ENCODE data around the gene SPATA33. TPM values are rescaled to one million over a fixed set of nuclear protein-coding genes. Genes with fewer than 3 reads are reported as not detected.

The SPATA33 gene
- total RNA-seq, 1 experiment from 2014 or later = 12.0 TPM

GRCh38 chr16:89610108-89610453, 47.6 kb upstream of the SPATA33 start (continued):
- TF ChIP-seq RELA (CRISPR knock-in tag; IDR thresholded peaks at IDR 0.05; ENCODE audit: borderline replicate concordance) (no peak), ZNF138 (CRISPR knock-in tag; conservative IDR thresholded peaks at IDR 0.05) (no peak), FOXK1 (CRISPR knock-in tag; IDR thresholded peaks at IDR 0.05) (no peak), PRRX2 (CRISPR knock-in tag; IDR thresholded peaks at IDR 0.05) (no peak), ZNF423 (CRISPR knock-in tag; IDR thresholded peaks at IDR 0.05) (no peak), ZNF425 (CRISPR knock-in tag; conservative IDR thresholded peaks at IDR 0.05) (no peak), OVOL2 (CRISPR knock-in tag; IDR thresholded peaks at IDR 0.05; ENCODE audit: borderline replicate concordance) (no peak), ZSCAN18 (CRISPR knock-in tag; IDR thresholded peaks at IDR 0.05) (no peak), ATF1 (CRISPR knock-in tag; IDR thresholded peaks at IDR 0.05) (no peak), CREM (CRISPR knock-in tag; IDR thresholded peaks at IDR 0.05) (no peak), NR1H2 (CRISPR knock-in tag; IDR thresholded peaks at IDR 0.05) (no peak), PRDM15 (CRISPR knock-in tag; IDR thresholded peaks at IDR 0.05) (no peak)

GRCh38 chr16:89612415-89613166, 45.0 kb upstream of the SPATA33 start:
- no peak for DNase-seq (ENCODE audit: low spot score)
- peak overlapping the region; percentile 51; the same call in 1 of the 2 replicates for H3K4me3 Mint-ChIP-seq
- ChIA-PET POLR2A (interaction anchor here (1.2 kb wide), 1 partner anchor 23 kb away, joined by 3 read pairs; no protein-coding TSS in a partner anchor), CTCF (interaction anchor here (1.5 to 6.2 kb wide), 4 partner anchors 11 to 47 kb away, joined by 7 to 79 read pairs (median 32); no protein-coding TSS in a partner anchor)
- H3K4me1 Mint-ChIP-seq = peaks cover 11% of the 10 kb centered on the region
- H3K36me3 Mint-ChIP-seq = no peaks in the 10 kb centered on the region
- ATAC-seq = no peak
- no peaks in the 10 kb centered on the region for H3K27me3 Mint-ChIP-seq (ENCODE audit: low read depth)
- peak overlapping the region; percentile 97 for H3K27ac Mint-ChIP-seq
- H3K9me3 Mint-ChIP-seq = peaks cover 5% of the 10 kb centered on the region
- TF ChIP-seq ATF1 (CRISPR knock-in tag; IDR thresholded peaks at IDR 0.05) (no peak), IRF2 (CRISPR knock-in tag; IDR thresholded peaks at IDR 0.05; ENCODE audit: borderline replicate concordance, low read depth) (no peak), ZNF121 (CRISPR knock-in tag; IDR thresholded peaks at IDR 0.05) (no peak), AR (CRISPR knock-in tag; IDR thresholded peaks at IDR 0.05) (no peak), NFE2L1 (CRISPR knock-in tag; IDR thresholded peaks at IDR 0.05) (no peak), IRF1 (CRISPR knock-in tag; IDR thresholded peaks at IDR 0.05) (no peak), HMGXB4 (CRISPR knock-in tag; IDR thresholded peaks at IDR 0.05) (no peak), ZNF281 (CRISPR knock-in tag; IDR thresholded peaks at IDR 0.05) (no peak)

All from WTC11 (cell line).